ELF-1 (cell line): Measurements from ENCODE around the gene TMEM186.
"Not testable (repeated sequence)": the region's sequence is repeated elsewhere in the genome, so short reads cannot be mapped to it uniquely, and the experiment has no call there.

ENCODE experiments used
- DNase-seq: peaks from one replicate; pipeline ENCODE4 v3.0.0-alpha.2; 2016; ENCODE audit warnings: low read depth, low spot score

The TMEM186 gene, protein sequence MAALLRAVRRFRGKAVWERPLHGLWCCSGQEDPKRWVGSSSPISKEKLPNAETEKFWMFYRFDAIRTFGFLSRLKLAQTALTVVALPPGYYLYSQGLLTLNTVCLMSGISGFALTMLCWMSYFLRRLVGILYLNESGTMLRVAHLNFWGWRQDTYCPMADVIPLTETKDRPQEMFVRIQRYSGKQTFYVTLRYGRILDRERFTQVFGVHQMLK

DNA sequence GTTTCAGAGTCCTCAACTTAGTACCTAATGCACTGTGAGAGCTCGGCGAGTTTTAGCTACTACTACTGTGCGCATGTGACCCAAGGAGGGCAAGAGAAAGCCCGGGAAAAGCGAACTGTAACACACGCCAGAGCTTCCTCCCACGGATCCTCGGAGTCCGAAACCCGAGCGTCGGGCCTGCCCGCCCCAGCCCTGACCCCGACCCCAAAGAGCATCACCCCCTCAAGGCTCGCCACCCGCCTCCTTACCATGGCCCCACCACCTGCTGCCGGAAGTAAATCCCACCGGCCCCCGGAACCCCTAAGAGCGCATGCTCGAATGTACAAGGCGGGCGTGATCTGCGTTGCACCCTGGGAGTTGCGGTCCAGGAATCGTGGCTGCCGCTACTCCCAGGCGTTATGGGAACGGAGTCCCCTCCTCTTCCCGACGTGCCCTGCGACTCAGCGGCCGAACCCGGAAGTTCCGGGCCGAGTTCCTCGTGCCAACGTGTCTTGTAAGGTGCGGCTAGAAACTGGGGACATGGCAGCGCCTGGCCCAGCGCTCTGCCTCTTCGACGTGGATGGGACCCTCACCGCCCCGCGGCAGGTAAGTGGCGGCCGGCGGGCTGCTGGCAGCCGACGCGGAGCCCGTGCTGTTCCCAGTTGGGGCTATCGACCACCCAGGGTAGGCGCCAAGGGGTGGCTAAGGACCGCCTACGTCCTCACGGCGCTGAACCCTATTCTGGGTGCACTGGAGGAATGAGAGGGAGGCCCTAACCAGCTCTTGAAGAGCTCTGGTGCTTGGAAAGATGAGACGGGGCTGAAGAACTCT lies at the start of gene TMEM186, which contains the start of gene PMM2:
Gene TMEM186, minus strand, starts transcription at position 276 of the 810 bp plus-strand sequence. Its CDS starts 25 bp downstream, at position 251.
Gene PMM2, plus strand, starts transcription at position 476 of the 810 bp plus-strand sequence. Its CDS starts 44 bp downstream, at position 520.
- DNase-seq, result peak; percentile 97

DNA sequence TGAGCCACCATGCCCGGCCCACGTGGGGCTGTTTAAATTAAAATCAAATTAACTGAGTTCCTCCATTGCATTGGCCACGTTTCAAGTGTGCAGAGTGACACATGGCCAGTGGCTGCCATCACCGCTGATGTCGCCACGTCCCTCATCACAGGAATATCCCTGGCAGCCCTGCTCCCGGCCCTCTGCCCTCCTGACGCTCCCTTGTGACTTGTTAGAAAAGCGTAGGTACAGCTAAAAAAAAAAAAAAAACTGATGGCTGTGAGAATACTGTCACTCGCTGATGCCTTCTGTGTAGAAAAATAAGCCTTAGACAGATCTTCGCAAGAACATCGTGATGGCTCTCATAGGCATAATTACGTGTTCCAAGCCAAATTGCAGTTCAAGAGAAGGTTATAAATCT lies 49.7 kb upstream of the TMEM186 start:
- DNase-seq, result no peak

DNA sequence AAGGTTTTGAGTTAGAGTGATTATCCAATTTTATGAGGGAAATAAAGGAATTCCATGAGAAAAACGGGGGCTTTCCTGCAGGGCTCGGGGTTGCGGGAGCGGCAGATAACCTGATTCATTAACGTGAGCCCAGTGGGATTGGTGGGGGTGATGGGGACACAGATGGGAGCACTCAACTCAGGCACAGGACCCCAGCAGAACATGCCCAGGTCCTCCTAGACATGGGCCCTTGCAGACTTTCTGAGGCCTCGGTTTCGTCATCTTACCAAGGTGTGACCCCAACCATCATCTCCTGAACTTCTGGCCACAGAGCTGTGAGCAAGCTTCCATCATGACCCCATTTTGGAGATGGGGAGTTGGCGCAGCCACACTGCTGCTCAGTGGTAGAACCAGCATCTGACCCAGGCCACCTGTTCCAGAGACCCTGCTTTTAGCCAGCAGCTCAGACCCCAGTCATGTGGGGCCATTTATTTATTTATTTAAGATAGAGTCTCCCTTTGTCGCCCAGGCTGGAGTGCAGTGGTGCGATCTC lies 49.0 kb upstream of the TMEM186 start:
- no peak for DNase-seq

DNA sequence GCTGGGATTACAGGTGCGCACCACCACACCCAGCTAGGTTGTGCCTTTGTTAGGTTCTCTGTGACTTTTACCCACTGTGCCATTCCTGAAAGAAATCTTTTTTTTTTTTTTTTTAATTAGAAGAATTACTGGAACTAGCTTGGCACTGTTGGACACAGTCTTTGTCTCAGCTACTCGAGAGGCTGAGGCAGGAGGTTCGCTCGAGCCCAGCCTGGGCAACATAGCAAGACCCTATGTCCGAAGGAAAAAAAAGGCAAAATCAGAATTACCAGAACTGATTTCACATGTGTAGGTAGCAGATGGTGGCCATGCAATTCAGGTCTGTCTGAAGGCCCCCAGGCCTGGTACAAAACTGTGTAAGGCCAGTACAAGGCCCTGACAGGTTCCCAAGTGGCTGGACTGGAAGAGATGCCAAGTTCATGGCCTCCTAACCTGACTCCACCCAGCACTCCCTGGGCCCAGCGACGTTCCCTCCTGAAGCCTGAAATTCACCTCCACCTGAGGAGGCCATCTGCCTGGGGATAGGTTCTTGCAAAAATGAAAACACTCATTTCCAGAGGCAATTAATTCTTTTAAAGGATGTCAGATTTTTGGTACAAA lies 48.4 kb upstream of the TMEM186 start:
- DNase-seq, result no peak

DNA sequence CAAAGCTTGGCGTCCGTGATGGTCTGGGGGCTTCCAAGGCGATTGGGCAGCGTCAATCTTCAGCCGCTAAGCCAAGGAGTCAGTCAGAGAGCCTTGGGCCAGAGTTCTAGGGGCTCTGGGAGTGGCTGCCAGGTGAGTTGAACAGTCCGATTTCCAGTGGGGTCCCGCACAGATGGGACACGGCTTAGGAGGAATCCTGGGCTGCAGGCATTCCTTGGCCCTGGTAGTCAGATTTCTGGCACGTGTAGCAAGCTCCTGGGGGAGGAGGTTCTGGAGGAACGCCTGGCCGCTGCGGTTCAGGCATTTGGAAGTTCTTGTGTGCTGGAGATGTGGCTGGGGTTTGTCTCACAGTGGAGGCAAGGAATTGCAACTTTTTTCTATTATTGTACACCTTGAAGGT lies 45.9 kb upstream of the TMEM186 start:
- not testable (repeated sequence) for DNase-seq

DNA sequence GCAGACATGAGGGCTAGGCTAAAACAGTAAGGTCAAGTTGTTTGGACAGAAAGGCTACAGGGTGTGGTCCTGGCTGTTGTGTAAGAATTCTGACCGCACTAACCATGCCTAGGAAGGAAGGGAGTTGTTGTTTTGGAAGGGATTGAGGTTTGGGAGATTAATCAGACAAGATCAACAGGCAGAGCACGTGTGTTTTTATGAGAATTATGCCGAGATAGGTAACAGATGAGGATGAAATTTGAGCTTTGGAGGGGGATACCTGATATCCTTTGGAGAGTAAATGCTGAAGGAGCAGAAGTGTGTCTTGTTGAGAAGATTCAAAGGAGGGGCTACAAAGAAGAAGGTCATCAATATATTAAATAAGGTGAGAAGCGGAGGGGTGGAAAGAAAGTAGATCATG lies 44.6 kb upstream of the TMEM186 start:
- not testable (repeated sequence) for DNase-seq

DNA sequence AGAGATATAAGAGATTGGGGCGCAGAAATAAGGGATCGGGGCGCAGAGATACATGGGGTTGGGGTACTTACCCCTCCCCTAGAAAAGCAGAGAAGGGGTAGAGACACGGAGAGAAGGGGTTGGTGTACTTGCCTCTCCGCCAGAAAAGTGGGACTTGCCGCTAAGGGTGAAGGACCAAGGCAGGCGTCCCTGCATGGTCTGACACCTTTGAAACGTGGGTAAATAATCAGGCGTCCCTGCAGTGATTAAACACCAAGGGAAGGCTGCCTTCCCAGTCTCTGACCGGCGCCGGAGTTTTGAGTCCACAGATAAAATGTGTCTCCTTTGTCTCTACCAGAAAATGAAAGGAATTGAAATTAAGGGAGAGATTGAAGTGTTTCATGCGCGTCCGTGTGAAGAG lies 40.2 kb upstream of the TMEM186 start:
- DNase-seq, result not testable (repeated sequence)

DNA sequence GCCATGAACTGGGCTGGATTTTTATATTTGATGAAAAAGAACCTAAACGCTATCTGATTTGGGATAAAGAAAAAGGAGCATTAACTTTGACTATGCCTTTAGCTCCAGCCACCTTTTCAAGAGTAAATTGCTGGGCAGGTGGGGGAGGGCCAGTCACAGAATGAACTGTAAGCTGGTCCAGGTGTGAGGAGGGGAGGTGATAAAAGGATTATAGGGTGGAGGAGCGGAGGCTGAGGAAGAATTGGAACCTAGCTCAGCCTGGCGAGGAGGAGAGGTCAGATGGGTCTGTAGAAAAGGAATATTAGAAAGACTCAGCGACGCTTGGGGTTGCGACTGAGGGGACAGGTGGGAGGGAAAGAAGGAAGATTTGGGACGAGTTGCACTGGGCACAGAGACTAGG lies 39.4 kb upstream of the TMEM186 start:
- not testable (repeated sequence) for DNase-seq

DNA sequence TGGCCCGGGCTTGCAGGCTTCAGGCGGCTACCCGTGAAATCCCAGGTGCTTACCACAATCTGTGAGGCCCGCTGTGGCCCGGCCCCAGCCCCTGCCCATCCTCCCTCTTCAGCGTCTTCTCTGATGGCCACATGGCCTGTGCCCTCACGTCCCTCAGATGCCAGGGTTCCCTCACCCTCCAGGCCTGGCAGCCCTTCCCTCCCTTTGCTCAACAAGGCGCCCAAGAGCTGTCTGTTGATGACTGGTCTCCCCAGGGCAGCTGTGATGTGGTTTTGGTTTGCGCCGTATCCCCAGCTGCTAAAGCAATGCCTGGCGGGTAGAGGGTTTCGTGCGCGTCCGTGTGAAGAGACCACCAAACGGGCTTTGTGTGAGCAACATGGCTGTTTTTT lies 35.3 kb upstream of the TMEM186 start:
- DNase-seq, result peak; percentile 41

DNA sequence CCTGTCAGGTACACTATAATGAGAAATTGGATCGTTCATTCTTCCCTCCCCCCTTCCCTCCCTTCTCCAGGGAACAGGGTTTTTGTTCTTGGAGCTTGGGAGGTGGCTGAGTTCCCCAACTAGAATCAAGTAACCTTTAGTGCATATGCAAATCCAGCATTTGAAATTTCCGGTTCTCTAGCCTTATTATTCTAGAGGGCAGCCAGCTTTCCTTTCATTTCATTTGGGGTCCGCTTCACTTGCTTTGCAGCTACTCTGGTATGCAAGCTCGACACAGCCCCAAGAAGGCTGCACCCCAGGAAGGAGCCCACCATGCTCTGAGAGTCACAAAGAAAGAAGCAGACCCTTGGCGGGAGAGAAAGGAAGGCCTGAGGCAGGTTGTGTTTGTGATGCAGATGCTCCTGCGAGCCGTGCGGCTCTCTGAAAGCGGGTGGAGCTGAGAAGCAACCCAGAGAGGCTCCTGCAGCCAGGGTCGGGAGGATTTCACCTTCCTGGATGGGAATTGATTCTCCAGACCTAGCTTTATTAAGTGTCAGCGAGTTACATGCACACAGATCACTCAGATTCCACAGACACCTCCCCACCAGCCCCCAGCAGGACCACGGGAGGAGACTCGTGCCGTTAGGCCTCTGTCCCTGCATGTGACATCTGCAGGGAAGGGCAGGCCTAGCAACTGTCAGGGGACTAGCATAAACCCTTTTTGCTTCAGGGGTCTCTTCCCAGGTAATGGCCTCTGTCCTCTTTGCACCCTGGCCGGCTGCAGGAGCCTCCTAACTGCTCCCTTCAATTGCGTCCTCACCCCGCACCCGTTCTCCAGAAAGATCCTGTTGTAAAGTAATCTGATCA lies 34.7 kb upstream of the TMEM186 start:
- DNase-seq, result peak; percentile 93

DNA sequence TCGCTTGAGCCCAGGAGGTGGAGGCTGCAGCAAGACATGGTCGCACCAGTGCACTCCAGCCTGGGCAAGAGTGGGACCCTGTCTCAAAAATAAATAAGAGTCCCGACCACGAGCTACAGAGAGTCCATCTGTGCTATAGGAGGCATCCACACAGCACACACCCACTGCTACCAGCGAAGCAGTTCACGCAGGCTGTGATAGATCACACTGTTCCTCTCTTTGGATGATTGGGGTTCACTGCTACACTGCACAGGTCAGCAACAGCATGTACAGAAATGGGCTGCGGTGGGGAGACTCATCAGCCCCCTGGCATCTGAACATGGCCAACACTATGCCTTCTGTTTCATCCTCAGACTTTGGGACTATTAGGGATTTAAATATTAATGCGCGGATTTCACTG lies 34.0 kb upstream of the TMEM186 start:
- DNase-seq, result no peak

DNA sequence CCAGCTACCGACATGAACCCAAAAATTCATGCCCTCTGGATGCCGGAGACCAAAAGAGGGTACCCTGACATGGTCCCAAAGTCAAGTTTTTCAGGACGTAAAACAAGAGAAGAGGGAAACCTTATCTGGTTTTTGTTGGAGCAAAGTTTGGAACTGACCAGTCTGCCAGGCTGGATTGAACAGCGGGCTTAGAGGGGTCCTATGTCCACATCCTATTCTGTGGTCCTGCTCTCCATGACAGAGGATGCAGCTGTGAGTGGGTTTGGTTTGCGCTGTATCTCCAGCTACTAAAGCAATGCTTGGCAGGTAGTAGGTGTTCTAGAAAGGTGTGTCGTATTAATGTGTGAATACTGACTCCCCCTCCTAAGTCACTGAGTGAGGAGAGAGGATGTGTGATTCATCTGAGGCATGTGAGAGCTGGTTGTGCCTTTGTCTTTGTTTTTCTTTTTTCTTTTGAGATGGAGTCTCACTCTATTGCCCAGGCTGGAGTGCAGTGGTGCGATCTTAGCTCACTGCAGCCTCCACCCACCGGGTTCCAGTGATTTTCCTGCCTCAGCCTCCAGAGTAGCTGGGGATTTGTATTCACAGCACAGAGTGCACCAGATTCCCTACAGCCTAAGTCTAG lies 31.2 kb upstream of the TMEM186 start:
- no peak for DNase-seq

DNA sequence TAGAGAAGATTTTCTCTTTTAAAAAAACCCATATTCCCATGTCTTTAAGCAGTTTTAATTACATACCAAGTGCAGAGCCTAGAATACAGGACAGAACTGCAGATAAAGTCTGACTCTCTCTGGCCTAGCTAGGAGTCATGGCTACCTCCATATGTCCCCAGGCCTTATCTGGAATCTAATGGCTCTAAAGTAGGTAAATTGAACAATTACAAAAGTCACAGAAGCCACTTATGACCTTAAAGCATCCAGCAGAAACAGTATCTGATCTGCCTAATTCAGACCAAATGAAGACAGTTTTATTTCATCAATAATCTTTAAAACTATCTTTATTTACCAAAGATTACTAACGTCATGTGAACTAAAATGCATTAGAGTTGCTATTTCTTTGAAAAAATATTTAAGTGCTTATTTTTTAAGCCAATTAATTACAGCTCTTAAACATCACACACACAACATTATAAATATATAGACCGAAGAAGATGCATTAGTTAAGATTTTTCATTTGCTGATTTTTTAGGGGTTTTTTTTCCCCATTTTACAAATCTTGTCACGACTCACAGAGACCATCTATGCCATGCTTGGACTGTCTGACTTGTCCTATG lies 28.9 kb upstream of the TMEM186 start:
- DNase-seq, result no peak

DNA sequence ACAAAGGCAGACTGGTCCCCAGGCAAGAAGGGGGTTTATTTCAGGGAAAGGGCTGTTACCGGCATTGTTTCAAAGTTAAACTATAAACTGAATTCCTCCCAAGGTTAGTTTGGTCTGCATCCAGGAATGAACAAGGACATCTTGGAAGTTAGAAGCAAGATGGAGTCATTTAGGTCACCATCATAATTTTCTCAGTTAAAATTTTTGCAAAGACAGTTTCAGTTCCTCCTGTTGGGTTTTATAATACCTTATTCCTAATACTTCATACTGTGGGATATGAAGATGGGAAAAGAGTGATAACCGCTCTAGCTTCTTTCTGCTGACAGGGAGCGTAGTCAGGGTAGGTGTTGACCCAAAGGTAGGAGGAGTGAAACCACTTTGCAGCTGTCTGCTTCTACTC lies 25.0 kb upstream of the TMEM186 start:
- DNase-seq, result no peak

DNA sequence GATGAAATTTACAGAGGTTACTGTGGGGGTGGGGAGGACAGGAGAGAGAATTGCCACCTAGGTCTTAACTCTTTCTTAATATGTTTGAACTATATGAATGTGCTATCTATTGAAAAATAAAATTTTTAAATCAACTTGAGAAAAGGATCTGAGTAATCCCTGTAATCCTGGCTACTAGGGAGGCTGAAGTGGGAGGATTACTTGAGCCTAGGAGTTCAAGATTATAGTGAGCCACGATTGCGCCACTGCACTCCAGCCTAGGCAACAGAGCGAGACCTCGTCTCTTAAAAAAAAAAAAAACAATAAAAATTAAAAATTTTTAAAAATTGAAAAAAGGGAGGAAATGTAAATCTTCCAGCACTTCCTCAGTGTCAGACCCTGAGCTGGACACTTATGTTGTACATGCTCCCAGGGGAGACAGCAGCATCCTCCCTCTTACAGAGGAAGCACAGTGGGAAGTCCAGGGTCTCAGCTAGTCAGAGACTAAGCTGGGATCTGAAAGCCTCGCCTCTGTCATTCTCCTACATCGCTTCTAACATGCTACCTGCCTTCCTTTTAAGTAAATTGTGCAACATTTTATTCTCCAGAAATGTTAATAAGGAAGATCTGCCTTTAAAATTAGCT lies 22.1 kb upstream of the TMEM186 start:
- DNase-seq, result no peak

DNA sequence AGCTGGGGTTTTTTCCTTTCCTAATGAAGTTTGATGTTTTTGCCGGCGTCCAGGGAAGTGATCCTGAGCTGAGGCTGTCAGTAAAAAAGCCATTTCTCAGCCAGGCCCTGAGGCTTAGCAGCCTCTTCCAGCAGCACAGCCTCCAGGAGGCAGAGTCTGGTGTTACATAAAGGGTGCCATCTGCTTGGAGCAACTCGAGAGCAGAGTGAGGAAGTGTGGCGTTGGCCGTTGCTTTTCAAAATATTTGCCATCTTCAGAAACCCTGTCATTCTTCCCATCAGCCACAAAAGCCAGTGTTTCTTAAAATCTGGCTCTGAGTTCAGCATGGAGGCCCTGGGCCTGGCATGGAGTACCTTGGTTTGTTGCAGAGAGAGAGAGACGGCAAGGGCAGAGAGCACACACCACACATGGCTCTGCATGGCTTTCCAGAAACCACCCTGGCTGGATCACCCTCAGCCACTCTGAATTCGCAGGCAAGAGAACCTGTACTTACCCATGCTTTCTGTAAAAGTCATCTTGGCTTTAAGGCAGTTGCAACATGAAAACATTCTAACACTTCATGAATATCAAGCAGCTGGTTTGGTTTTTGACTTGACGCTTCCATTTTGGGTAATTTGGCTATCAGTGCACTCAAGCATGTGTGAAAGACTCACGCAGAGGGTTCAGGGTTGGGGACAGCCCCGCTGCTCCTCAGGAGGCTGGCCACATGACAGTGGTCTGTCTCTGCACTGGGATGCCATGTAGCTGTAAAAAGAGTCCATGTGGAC lies 21.2 kb upstream of the TMEM186 start:
- no peak for DNase-seq

DNA sequence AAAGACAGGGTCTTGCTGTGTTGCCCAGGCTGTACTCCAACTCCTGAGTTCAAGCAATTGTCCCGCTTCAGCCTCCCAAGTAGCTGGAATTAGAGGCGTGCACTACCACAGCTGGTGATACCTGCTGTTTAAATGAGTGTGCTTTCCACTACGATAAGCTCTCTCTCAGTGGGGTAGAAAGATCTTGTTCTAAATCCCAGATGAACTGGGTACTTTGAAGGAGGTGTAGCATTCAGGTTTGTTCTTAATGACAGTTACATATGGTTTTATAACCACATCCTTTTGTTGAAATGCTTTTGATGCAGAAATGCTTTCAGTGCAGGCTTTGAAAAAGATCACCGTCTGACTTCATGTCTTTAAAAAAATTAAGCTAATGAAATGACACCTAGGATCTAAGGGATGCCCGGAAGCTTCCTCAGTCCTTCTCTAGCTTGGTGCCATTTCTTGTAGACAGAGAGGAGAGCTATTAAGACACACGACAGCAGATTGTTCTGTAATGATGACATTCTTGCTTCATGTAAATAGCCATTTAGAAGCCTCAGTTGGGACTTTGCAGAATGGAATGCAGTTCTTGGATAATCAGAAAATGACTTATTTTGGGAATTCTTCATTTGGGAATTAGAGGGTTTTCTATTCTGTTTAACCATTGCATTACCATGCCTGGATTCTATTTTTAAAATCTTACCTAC lies 19.7 kb upstream of the TMEM186 start:
- no peak for DNase-seq

DNA sequence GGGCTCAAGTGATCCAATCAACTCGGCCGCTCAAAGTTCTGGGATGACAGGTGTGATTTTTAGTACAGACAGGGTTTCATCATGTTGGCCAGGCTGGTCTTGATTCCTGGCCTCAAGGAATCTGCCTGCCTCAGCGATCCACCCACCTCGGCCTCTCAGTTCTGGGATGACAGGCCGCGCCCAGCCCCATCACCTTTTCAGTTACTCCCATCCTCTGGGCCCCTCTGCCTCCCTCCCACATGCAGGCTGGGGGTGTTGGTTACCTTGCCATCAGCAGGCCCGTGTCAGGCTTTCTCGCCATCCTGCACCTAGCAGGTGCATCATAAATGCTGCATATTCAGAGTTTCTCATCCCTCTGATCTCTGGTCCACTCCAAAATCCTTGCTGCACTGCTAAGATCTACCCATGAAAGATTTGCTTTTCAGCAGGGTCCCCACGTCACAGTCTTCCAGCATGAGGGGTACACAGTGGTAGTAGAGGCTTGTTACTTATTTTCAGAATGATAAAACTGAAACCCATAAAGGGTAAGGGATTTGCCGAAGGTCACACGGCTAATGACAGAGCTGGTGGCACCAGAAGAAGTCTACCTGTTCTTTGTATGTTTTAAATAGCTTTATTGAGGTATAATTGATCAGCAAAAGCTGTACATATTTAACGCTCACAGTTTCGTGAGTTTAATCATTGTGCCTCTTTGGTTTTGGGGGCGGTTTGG lies 16.8 kb upstream of the TMEM186 start:
- no peak for DNase-seq
